HEK293 (cell line): ENCODE results near the gene ALDH18A1.

ENCODE experiments used
- PRDM1 ChIP-seq: fragments of 450-650 bp; formaldehyde crosslinking; IDR thresholded peaks from 2 replicates; pipeline ENCODE4; 2016; ENCODE audit warnings: missing biosample characterization, missing genetic modification characterization
- SP3 ChIP-seq: fragments of 450-650 bp; formaldehyde crosslinking; IDR thresholded peaks from 2 replicates; pipeline ENCODE4 v1.5.1; 2016; ENCODE audit warnings: missing biosample characterization, missing genetic modification characterization
- ZNF23 ChIP-seq: fragments of 450-650 bp; formaldehyde crosslinking; IDR thresholded peaks from 2 replicates; pipeline ENCODE4 v1.5.1; 2016; ENCODE audit warnings: missing biosample characterization, missing genetic modification characterization, borderline replicate concordance
- ZNF324 ChIP-seq: fragments of 450-650 bp; formaldehyde crosslinking; IDR thresholded peaks from 2 replicates; pipeline ENCODE4 v1.5.1; 2016; ENCODE audit warnings: missing biosample characterization, missing genetic modification characterization
- ZNF549 ChIP-seq: fragments of 450-650 bp; IDR thresholded peaks from 2 replicates; pipeline ENCODE4 v1.5.1; 2018; ENCODE audit warnings: missing biosample characterization, missing genetic modification characterization, mild to moderate bottlenecking, inconsistent platforms, moderate library complexity
- ZNF596 ChIP-seq: fragments of 450-650 bp; IDR thresholded peaks from 2 replicates; pipeline ENCODE4 v1.5.0; 2018; ENCODE audit warnings: missing biosample characterization, mild to moderate bottlenecking, missing genetic modification characterization, moderate library complexity
- ZNF830 ChIP-seq: fragments of 450-650 bp; IDR thresholded peaks from 2 replicates; pipeline ENCODE4 v1.5.0; 2018; ENCODE audit warnings: missing biosample characterization, missing genetic modification characterization, low read depth, mild to moderate bottlenecking, moderate library complexity
- TF ChIP-seq, protein P1 (sequence below): fragments of 450-650 bp; formaldehyde crosslinking; IDR thresholded peaks from 2 replicates; pipeline ENCODE4 v1.5.1; 2017; ENCODE audit warnings: missing biosample characterization, missing genetic modification characterization
- TF ChIP-seq, protein P2 (sequence below): fragments of 450-650 bp; formaldehyde crosslinking; IDR thresholded peaks from 2 replicates; pipeline ENCODE4 v1.5.1; 2016; ENCODE audit warnings: missing biosample characterization, missing genetic modification characterization
- TF ChIP-seq, protein P3 (sequence below): fragments of 450-650 bp; formaldehyde crosslinking; IDR thresholded peaks from 2 replicates; pipeline ENCODE4 v1.5.1; 2016; ENCODE audit warnings: missing biosample characterization, missing genetic modification characterization

DNA sequence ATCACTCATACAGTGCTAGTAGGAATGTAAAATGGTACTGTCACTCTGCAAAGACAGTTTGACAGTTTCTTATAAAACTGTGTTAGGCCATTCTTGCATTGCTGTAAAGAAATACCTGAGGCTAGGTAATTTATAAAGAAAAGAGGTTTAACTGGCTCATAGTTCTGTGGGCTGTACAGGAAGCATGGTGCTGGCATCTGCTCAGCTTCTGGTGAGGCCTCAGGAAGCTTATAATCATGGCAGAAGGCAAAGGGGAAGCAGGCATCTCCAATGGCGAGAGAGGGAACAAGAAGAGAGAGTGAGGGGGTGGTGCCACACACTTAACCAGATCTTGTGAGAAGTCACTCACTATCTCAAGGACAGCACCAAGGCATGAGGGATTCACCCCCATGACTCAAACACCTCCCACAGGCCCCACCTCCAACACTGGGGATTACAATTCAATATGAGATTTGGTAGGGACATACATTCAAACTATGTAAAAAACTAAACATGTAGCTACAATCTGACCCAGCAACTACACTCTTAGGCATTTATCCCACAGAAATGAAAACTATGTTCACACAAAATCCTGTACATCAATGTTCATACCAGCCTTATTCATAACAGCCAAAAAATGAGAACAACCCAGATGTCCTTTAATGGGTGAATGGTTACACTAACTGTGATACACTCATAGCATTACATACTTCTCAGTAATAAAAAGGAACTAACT is 5.0 kb downstream of the ALDH18A1 start:
- TF ChIP-seq, protein P1, sequence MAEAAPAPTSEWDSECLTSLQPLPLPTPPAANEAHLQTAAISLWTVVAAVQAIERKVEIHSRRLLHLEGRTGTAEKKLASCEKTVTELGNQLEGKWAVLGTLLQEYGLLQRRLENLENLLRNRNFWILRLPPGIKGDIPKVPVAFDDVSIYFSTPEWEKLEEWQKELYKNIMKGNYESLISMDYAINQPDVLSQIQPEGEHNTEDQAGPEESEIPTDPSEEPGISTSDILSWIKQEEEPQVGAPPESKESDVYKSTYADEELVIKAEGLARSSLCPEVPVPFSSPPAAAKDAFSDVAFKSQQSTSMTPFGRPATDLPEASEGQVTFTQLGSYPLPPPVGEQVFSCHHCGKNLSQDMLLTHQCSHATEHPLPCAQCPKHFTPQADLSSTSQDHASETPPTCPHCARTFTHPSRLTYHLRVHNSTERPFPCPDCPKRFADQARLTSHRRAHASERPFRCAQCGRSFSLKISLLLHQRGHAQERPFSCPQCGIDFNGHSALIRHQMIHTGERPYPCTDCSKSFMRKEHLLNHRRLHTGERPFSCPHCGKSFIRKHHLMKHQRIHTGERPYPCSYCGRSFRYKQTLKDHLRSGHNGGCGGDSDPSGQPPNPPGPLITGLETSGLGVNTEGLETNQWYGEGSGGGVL (tag by site-specific recombination), result no peak
- TF ChIP-seq, protein P2, sequence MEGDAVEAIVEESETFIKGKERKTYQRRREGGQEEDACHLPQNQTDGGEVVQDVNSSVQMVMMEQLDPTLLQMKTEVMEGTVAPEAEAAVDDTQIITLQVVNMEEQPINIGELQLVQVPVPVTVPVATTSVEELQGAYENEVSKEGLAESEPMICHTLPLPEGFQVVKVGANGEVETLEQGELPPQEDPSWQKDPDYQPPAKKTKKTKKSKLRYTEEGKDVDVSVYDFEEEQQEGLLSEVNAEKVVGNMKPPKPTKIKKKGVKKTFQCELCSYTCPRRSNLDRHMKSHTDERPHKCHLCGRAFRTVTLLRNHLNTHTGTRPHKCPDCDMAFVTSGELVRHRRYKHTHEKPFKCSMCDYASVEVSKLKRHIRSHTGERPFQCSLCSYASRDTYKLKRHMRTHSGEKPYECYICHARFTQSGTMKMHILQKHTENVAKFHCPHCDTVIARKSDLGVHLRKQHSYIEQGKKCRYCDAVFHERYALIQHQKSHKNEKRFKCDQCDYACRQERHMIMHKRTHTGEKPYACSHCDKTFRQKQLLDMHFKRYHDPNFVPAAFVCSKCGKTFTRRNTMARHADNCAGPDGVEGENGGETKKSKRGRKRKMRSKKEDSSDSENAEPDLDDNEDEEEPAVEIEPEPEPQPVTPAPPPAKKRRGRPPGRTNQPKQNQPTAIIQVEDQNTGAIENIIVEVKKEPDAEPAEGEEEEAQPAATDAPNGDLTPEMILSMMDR, result no peak
- no peak for TF ChIP-seq PRDM1
- TF ChIP-seq ZNF830, result no peak
- TF ChIP-seq ZNF23 (tag by site-specific recombination), result no peak
- no peak for TF ChIP-seq ZNF324 (tag by site-specific recombination)
- TF ChIP-seq ZNF596 (tag by site-specific recombination), result no peak
- TF ChIP-seq SP3 (tag by site-specific recombination), result no peak
- TF ChIP-seq, protein P3, sequence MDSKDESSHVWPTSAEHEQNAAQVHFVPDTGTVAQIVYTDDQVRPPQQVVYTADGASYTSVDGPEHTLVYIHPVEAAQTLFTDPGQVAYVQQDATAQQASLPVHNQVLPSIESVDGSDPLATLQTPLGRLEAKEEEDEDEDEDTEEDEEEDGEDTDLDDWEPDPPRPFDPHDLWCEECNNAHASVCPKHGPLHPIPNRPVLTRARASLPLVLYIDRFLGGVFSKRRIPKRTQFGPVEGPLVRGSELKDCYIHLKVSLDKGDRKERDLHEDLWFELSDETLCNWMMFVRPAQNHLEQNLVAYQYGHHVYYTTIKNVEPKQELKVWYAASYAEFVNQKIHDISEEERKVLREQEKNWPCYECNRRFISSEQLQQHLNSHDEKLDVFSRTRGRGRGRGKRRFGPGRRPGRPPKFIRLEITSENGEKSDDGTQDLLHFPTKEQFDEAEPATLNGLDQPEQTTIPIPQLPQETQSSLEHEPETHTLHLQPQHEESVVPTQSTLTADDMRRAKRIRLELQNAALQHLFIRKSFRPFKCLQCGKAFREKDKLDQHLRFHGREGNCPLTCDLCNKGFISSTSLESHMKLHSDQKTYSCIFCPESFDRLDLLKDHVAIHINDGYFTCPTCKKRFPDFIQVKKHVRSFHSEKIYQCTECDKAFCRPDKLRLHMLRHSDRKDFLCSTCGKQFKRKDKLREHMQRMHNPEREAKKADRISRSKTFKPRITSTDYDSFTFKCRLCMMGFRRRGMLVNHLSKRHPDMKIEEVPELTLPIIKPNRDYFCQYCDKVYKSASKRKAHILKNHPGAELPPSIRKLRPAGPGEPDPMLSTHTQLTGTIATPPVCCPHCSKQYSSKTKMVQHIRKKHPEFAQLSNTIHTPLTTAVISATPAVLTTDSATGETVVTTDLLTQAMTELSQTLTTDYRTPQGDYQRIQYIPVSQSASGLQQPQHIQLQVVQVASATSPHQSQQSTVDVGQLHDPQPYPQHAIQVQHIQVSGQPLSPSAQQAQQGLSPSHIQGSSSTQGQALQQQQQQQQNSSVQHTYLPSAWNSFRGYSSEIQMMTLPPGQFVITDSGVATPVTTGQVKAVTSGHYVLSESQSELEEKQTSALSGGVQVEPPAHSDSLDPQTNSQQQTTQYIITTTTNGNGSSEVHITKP (tag by site-specific recombination), result no peak
- no peak for TF ChIP-seq ZNF549
